ENCODE results near the gene FLVCR2. TPM values are rescaled to one million over a fixed set of nuclear protein-coding genes. Genes with fewer than 3 reads are reported as not detected.

Gene FLVCR2
- total RNA-seq, 1 experiment from 2014 or later: 1.8 TPM

GRCh38 chr14:75587388-75587787, 9.0 kb downstream of the FLVCR2 start:
- no peak for ATAC-seq
- H3F3A ChIP-seq (ENCODE audit: low read length, unreplicated experiment): no peaks in the 10 kb centered on the region
- H3K27me3 ChIP-seq (ENCODE audit: low read length): no peaks in the 10 kb centered on the region
- ChIA-PET CTCF (interaction anchor here (0.6 kb wide), 1 partner anchor 63 kb away, joined by 3 read pairs; no protein-coding TSS in a partner anchor), POLR2A (ENCODE audit: unreplicated experiment) (no interaction called here)
- no peak overlapping the region for H2AFZ ChIP-seq (ENCODE audit: low read length)
- H3K9me3 ChIP-seq (ENCODE audit: low read length): no peaks in the 10 kb centered on the region
- H3K4me1 ChIP-seq (ENCODE audit: insufficient read depth, low read length): no peaks in the 10 kb centered on the region
- H3K4me2 ChIP-seq (ENCODE audit: low read length): no peak overlapping the region
- H3K9ac ChIP-seq (ENCODE audit: low read length): no peak overlapping the region
- H3K36me3 ChIP-seq (ENCODE audit: low read depth, low read length): no peaks in the 10 kb centered on the region
- intact Hi-C loops (cut with micrococcal nuclease): no loop called here
- H3K9me2 ChIP-seq (replicated peaks; ENCODE audit: low read length): no peaks in the 10 kb centered on the region
- no peaks in the 10 kb centered on the region for H4K20me1 ChIP-seq (ENCODE audit: low read length)
- no TSS peak for BruUV-seq (replicated peaks)
- TF ChIP-seq EZH2phosphoT487 (IDR thresholded peaks at IDR 0.05; ENCODE audit: borderline replicate concordance, low read length): no peak
- no peak for TF ChIP-seq EZH2 (IDR thresholded peaks at IDR 0.05; ENCODE audit: low read length, unreplicated experiment)
- no peak overlapping the region for H3K4me3 ChIP-seq (ENCODE audit: low read length)
- no peak overlapping the region for H3K27ac ChIP-seq (ENCODE audit: low read length)
- no peak for DNase-seq
- no peaks in the 10 kb centered on the region for H3K79me2 ChIP-seq (ENCODE audit: low read length)

GRCh38 chr14:75589931-75590330, 11.5 kb downstream of the FLVCR2 start:
- Histone ChIP-seq H3K9me2 (replicated peaks; ENCODE audit: low read length) (no peaks in the 10 kb centered on the region), H3K79me2 (ENCODE audit: low read length) (no peaks in the 10 kb centered on the region), H3K4me1 (ENCODE audit: insufficient read depth, low read length) (no peaks in the 10 kb centered on the region), H3K4me2 (ENCODE audit: low read length) (no peak overlapping the region), H2AFZ (ENCODE audit: low read length) (no peak overlapping the region), H3K9me3 (ENCODE audit: low read length) (no peaks in the 10 kb centered on the region), H4K20me1 (ENCODE audit: low read length) (no peaks in the 10 kb centered on the region), H3K27ac (ENCODE audit: low read length) (no peak overlapping the region), H3K27me3 (ENCODE audit: low read length) (no peaks in the 10 kb centered on the region), H3K4me3 (ENCODE audit: low read length) (no peak overlapping the region), H3K9ac (ENCODE audit: low read length) (no peak overlapping the region), H3F3A (ENCODE audit: low read length, unreplicated experiment) (no peaks in the 10 kb centered on the region), H3K36me3 (ENCODE audit: low read depth, low read length) (no peaks in the 10 kb centered on the region)
- no peak for DNase-seq
- intact Hi-C loops (cut with micrococcal nuclease): no loop called here
- ChIA-PET POLR2A (ENCODE audit: unreplicated experiment) (no interaction called here), CTCF (no interaction called here)
- BruUV-seq (replicated peaks): no TSS peak
- ATAC-seq: no peak
- TF ChIP-seq CTCF (conservative IDR thresholded peaks at IDR 0.05; ENCODE audit: low read depth, low read length): no peak
- no peak for TF ChIP-seq EZH2 (IDR thresholded peaks at IDR 0.05; ENCODE audit: low read length, unreplicated experiment)
- no peak for TF ChIP-seq EZH2phosphoT487 (IDR thresholded peaks at IDR 0.05; ENCODE audit: borderline replicate concordance, low read length)

GRCh38 chr14:75591331-75591946, 13.0 kb downstream of the FLVCR2 start:
- no peak overlapping the region for H3K4me2 ChIP-seq (ENCODE audit: low read length)
- TF ChIP-seq EZH2phosphoT487 (IDR thresholded peaks at IDR 0.05; ENCODE audit: borderline replicate concordance, low read length) (no peak), CTCF (conservative IDR thresholded peaks at IDR 0.05; ENCODE audit: low read depth, low read length) (no peak), EZH2 (IDR thresholded peaks at IDR 0.05; ENCODE audit: low read length, unreplicated experiment) (no peak)
- intact Hi-C loops (cut with micrococcal nuclease): no loop called here
- H3F3A ChIP-seq (ENCODE audit: low read length, unreplicated experiment): no peaks in the 10 kb centered on the region
- POLR2A ChIA-PET (ENCODE audit: unreplicated experiment): no interaction called here
- H4K20me1 ChIP-seq (ENCODE audit: low read length): no peaks in the 10 kb centered on the region
- H3K27me3 ChIP-seq (ENCODE audit: low read length): no peaks in the 10 kb centered on the region
- no peak overlapping the region for H3K9ac ChIP-seq (ENCODE audit: low read length)
- H3K4me3 ChIP-seq (ENCODE audit: low read length): no peak overlapping the region
- CTCF ChIA-PET: no interaction called here
- H2AFZ ChIP-seq (ENCODE audit: low read length): no peak overlapping the region
- H3K36me3 ChIP-seq (ENCODE audit: low read depth, low read length): no peaks in the 10 kb centered on the region
- H3K9me2 ChIP-seq (replicated peaks; ENCODE audit: low read length): no peaks in the 10 kb centered on the region
- no peaks in the 10 kb centered on the region for H3K79me2 ChIP-seq (ENCODE audit: low read length)
- no peaks in the 10 kb centered on the region for H3K9me3 ChIP-seq (ENCODE audit: low read length)
- no peak overlapping the region for H3K27ac ChIP-seq (ENCODE audit: low read length)
- no peaks in the 10 kb centered on the region for H3K4me1 ChIP-seq (ENCODE audit: insufficient read depth, low read length)
- BruUV-seq (replicated peaks): no TSS peak
- DNase-seq: no peak
- ATAC-seq: no peak

Data from PC-3 (cell line).